GM23248 (cell line): ENCODE data around the gene PLCH1. TPM values are rescaled to one million over a fixed set of nuclear protein-coding genes. Genes with fewer than 3 reads are reported as not detected.

Experiments used
- DNase-seq: peaks from one replicate; pipeline ENCODE4 v3.0.0-alpha.2; 2015
- H2AFZ ChIP-seq: fragments of 200-600 bp; sonication (generic); 2 replicates; pipeline ENCODE4 v1.6.1; 2016; ENCODE audit warnings: antibody characterized with exemption
- H3F3A ChIP-seq: fragments of 200-600 bp; sonication (generic); 2 replicates; pipeline ENCODE4 v1.6.1; 2016; ENCODE audit warnings: mild to moderate bottlenecking, antibody characterized with exemption, mixed run types; ENCODE audit not compliant: insufficient read depth
- H3K27ac ChIP-seq: fragments of 200-600 bp; sonication (generic); 2 replicates; pipeline ENCODE4 v1.5.1; 2016; ENCODE audit warnings: mild to moderate bottlenecking
- H3K27me3 ChIP-seq: fragments of 200-600 bp; sonication (generic); replicated peaks from 2 replicates; pipeline ENCODE4 v1.6.1; 2016; ENCODE audit warnings: mild to moderate bottlenecking; ENCODE audit not compliant: insufficient read depth
- H3K36me3 ChIP-seq: fragments of 200-600 bp; sonication (generic); 2 replicates; pipeline ENCODE4 v1.6.1; 2016; ENCODE audit warnings: low read depth, mild to moderate bottlenecking
- H3K4me1 ChIP-seq: fragments of 200-600 bp; sonication (generic); 2 replicates; pipeline ENCODE4 v1.6.1; 2016; ENCODE audit warnings: mild to moderate bottlenecking; ENCODE audit not compliant: insufficient read depth
- H3K4me2 ChIP-seq: fragments of 200-600 bp; sonication (generic); one replicate; pipeline ENCODE4 v1.6.1; 2016; ENCODE audit warnings: mild to moderate bottlenecking; ENCODE audit not compliant: unreplicated experiment
- H3K4me3 ChIP-seq: fragments of 200-600 bp; sonication (generic); 2 replicates; pipeline ENCODE4 v1.5.1; 2016; ENCODE audit warnings: mild to moderate bottlenecking
- H3K79me2 ChIP-seq: fragments of 200-600 bp; sonication (generic); 2 replicates; pipeline ENCODE4 v1.6.1; 2016; ENCODE audit warnings: mild to moderate bottlenecking; ENCODE audit not compliant: insufficient read depth
- H3K9ac ChIP-seq: fragments of 200-600 bp; sonication (generic); 2 replicates; pipeline ENCODE4 v1.6.1; 2016; ENCODE audit warnings: mild to moderate bottlenecking
- H3K9me2 ChIP-seq: fragments of 200-600 bp; sonication (generic); 2 replicates; pipeline ENCODE4 v1.6.1; 2016; ENCODE audit warnings: mixed run types, mild to moderate bottlenecking, moderate library complexity; ENCODE audit not compliant: insufficient read depth
- H3K9me3 ChIP-seq: fragments of 200-600 bp; sonication (generic); one replicate; pipeline ENCODE4 v1.6.1; 2017; ENCODE audit warnings: low read depth
- H4K20me1 ChIP-seq: fragments of 200-600 bp; sonication (generic); 2 replicates; pipeline ENCODE4 v1.6.0; 2016; ENCODE audit not compliant: insufficient read depth
- EZH2 ChIP-seq: fragments of 200-600 bp; sonication (generic); IDR thresholded peaks from 2 replicates; pipeline ENCODE4 v1.6.1; 2018; ENCODE audit warnings: antibody characterized with exemption, mild to moderate bottlenecking; ENCODE audit not compliant: insufficient read depth, poor library complexity, severe bottlenecking
- EZH2phosphoT487 ChIP-seq: fragments of 200-600 bp; sonication (generic); IDR thresholded peaks from 2 replicates; pipeline ENCODE4 v1.6.1; 2018; ENCODE audit warnings: antibody characterized with exemption, moderate library complexity, mild to moderate bottlenecking, low read depth; ENCODE audit not compliant: insufficient read depth
- WGBS, 2 experiments: methylation state at CpG; one replicate each; pipeline ENCODE4 v1.1.6; 2015 to 2017; ENCODE audit warnings: low lambda C conversion rate in 2 of 2, low coverage in 1 of 2; ENCODE audit errors: missing lambda C conversion rate in 2 of 2; 5-methylcytosine and 5-hydroxymethylcytosine counted together
- in situ Hi-C: fragments of 300-500 bp; cut with MboI; formaldehyde crosslinking; loops from 2 replicates; pipeline ENCODE4 v1.15.0; 2020
- polyA plus RNA-seq: library from polyadenylated mRNA; unstranded; fragments of >200 nt; fragmentation: Nextera tagmentation; extraction: Ambion mirVana; gene quantifications from 2 replicates; pipeline ENCODE4 v1.2.1, GENCODE V29; 2016
- total RNA-seq: library from RNA; depleted of rRNA; stranded (reverse); fragments of >200 nt; shearing (Covaris generic); gene quantifications from 2 replicates; pipeline ENCODE4 v1.2.3, GENCODE V29; 2014

The PLCH1 gene
- total and polyA plus RNA-seq, 2 experiments from 2014 or later: not detected

GRCh38 chr3:155581579-155581978 lies 163.3 kb downstream of the PLCH1 start:
- no peak overlapping the region for H2AFZ ChIP-seq
- no peak overlapping the region for H3K4me3 ChIP-seq
- in situ Hi-C loops: no loop called here
- no peaks in the 10 kb centered on the region for H4K20me1 ChIP-seq
- WGBS, 2 experiments: 75 to 80% methylated on average over 9 to 10 of the region's 10 CpGs
- no peaks in the 10 kb centered on the region for H3K4me1 ChIP-seq
- DNase-seq: no peak
- H3K27me3 ChIP-seq: no peaks in the 10 kb centered on the region
- no peaks in the 10 kb centered on the region for H3K9me2 ChIP-seq
- no peaks in the 10 kb centered on the region for H3K79me2 ChIP-seq
- H3K27ac ChIP-seq: no peak overlapping the region
- H3K4me2 ChIP-seq: no peak overlapping the region
- H3K9ac ChIP-seq: no peak overlapping the region
- TF ChIP-seq EZH2 (no peak), EZH2phosphoT487 (no peak)
- no peaks in the 10 kb centered on the region for H3K9me3 ChIP-seq
- H3K36me3 ChIP-seq: no peaks in the 10 kb centered on the region
- H3F3A ChIP-seq: no peaks in the 10 kb centered on the region

DNA sequence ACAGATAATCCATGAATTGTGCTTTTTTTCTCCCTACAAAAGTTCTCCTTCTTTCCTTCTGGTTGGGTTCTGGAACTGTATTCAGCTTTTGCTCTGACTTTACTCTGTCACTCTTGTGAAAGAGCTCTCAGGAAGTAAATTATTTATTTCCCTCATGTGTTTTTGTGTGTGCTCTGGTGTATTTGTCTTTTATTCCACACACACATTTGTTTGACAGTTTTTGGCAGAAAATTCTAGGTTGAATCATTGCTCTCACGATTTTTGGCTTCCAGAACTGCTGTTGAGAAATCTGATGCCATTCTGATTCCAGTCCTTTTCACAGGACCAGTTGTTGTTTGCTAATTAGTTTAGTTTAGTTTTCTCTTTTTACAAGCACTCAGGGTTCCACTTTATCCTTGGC lies 172.8 kb downstream of the PLCH1 start:
- H3K36me3 ChIP-seq: no peaks in the 10 kb centered on the region
- 0% methylated on average over 1 of the region's 1 CpG for WGBS, 2 experiments
- H3K4me2 ChIP-seq: peak overlapping the region; percentile 43
- H3K9me2 ChIP-seq: no peaks in the 10 kb centered on the region
- TF ChIP-seq EZH2phosphoT487 (no peak), EZH2 (no peak)
- no peaks in the 10 kb centered on the region for H3K79me2 ChIP-seq
- no peaks in the 10 kb centered on the region for H4K20me1 ChIP-seq
- peaks cover 9% of the 10 kb centered on the region; the same call in 1 of the 2 replicates for H3K4me1 ChIP-seq
- H3F3A ChIP-seq: no peaks in the 10 kb centered on the region
- H3K27me3 ChIP-seq: no peaks in the 10 kb centered on the region
- 0 out of 2 replicates have a peak overlapping the region, but pooled peaks have one; percentile 7 for H2AFZ ChIP-seq
- H3K9ac ChIP-seq: no peak overlapping the region
- no peak overlapping the region for H3K4me3 ChIP-seq
- no peak overlapping the region for H3K27ac ChIP-seq
- peak; percentile 66 for DNase-seq
- H3K9me3 ChIP-seq: no peaks in the 10 kb centered on the region
- in situ Hi-C loops: no loop called here

DNA sequence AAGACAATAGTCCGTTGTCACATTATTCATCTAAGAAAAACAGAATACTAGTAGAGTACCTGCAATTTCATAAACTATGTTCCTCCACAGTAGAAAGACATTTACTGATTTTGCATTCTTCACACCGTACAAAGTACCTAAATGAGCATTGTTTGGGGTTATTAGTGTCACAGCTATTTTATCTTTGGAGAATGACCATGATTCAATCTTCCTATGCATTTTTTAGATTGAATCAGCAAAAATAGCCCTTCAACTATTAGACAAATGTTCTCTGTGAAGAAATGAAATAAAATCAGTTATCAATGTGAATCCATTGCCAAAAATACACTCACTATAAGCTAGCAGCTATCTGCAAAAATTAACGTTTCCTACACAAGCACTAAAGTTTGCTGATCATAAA lies 176.6 kb downstream of the PLCH1 start:
- Histone ChIP-seq H3K9ac (no peak overlapping the region), H3K9me3 (no peaks in the 10 kb centered on the region), H3K36me3 (no peaks in the 10 kb centered on the region), H3K27ac (no peak overlapping the region), H3K27me3 (no peaks in the 10 kb centered on the region), H3F3A (no peaks in the 10 kb centered on the region), H4K20me1 (no peaks in the 10 kb centered on the region), H3K9me2 (no peaks in the 10 kb centered on the region), H3K4me3 (no peak overlapping the region), H2AFZ (no peak overlapping the region), H3K4me2 (no peak overlapping the region), H3K79me2 (no peaks in the 10 kb centered on the region), H3K4me1 (peaks cover 9% of the 10 kb centered on the region; the same call in 1 of the 2 replicates)
- no peak for DNase-seq
- in situ Hi-C loops: no loop called here
- 80 to 85% methylated on average over 3 of the region's 3 CpGs for WGBS, 2 experiments
- no peak for TF ChIP-seq EZH2phosphoT487
- TF ChIP-seq EZH2: no peak

DNA sequence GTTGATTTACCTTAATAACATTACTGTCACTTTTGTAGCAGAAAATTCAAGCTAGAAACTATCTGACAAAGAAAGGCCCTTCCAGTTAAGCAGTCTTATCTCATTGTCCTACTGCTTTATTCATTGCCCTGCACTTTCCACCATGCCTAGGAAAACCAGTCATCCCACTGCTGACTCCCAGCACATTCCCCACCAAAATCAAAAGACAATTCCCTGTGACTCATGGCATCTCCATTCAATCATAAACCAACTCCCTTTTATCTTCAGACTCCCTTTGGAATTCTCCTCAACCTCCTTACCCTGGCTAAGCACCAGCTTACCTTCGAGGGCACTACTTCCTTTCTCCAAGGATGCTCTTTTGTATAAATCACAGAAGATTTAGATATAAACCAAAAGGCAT lies 184.3 kb downstream of the PLCH1 start:
- Histone ChIP-seq H3F3A (no peaks in the 10 kb centered on the region), H3K9me2 (no peaks in the 10 kb centered on the region), H3K36me3 (no peaks in the 10 kb centered on the region), H3K9ac (no peak overlapping the region), H3K9me3 (no peaks in the 10 kb centered on the region), H3K4me2 (no peak overlapping the region), H2AFZ (no peak overlapping the region), H3K4me3 (no peak overlapping the region), H3K4me1 (no peaks in the 10 kb centered on the region), H4K20me1 (no peaks in the 10 kb centered on the region), H3K27me3 (no peaks in the 10 kb centered on the region), H3K27ac (no peak overlapping the region), H3K79me2 (no peaks in the 10 kb centered on the region)
- in situ Hi-C loops: no loop called here
- WGBS, 2 experiments: 82 to 87% methylated on average over 1 of the region's 1 CpG
- peak; percentile 27 for DNase-seq
- no peak for TF ChIP-seq EZH2
- no peak for TF ChIP-seq EZH2phosphoT487

DNA sequence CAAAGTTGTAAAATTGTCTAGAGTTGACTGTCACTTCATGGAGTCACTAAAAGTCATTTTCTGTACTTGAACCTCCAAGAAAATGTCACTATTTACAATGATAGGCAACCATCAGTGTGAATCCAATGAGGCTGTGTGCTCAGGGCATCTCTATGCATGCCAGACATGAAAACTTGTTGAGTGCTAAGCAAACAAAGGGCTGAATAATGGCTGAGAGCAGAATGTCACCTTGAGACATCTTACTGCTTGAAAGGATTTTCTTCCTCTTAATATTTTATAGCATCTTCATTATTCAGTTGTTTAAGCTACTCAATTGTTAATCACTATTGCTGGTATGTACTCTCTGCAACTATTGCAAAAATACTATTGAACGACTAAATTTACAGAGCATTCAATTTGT lies 184.7 kb downstream of the PLCH1 start:
- Histone ChIP-seq H3K27me3 (no peaks in the 10 kb centered on the region), H3K36me3 (no peaks in the 10 kb centered on the region), H2AFZ (no peak overlapping the region), H3F3A (no peaks in the 10 kb centered on the region), H3K4me1 (no peaks in the 10 kb centered on the region), H3K4me2 (no peak overlapping the region), H3K9ac (no peak overlapping the region), H3K9me3 (no peaks in the 10 kb centered on the region), H3K9me2 (no peaks in the 10 kb centered on the region), H3K4me3 (no peak overlapping the region), H3K27ac (no peak overlapping the region), H4K20me1 (no peaks in the 10 kb centered on the region), H3K79me2 (no peaks in the 10 kb centered on the region)
- DNase-seq: no peak
- WGBS, 2 experiments: 70 to 85% methylated on average over 1 of the region's 1 CpG
- in situ Hi-C loops: no loop called here
- no peak for TF ChIP-seq EZH2
- no peak for TF ChIP-seq EZH2phosphoT487
